SK-MEL-5 (cell line): Measurements from ENCODE around the gene XRCC4. TPM values are rescaled to one million over a fixed set of nuclear protein-coding genes. Genes with fewer than 3 reads are reported as not detected.

Experiments
- DNase-seq: peaks from one replicate; pipeline ENCODE4 v3.0.0-alpha.2; 2016; ENCODE audit warnings: low read depth, low spot score
- in situ Hi-C: cut with HindIII; loops from 2 replicates; pipeline ENCODE4 v1.10.0; 2016; ENCODE audit warnings: low sequenced_read_pairs, high pct_unique_total_duplicates, low pct_unique_long_range_greater_than_20kb
- polyA plus RNA-seq, 2 experiments: library from polyadenylated mRNA; depleted of rRNA; stranded (reverse); fragments of >200 nt; gene quantifications; 2 replicates each; pipeline ENCODE4 v1.2.3, GENCODE V29; 2015
- total RNA-seq: library from RNA; depleted of rRNA; stranded (reverse); fragments of >200 nt; shearing (Covaris generic); gene quantifications from 2 replicates; pipeline ENCODE4 v1.2.3, GENCODE V29; 2014; rRNA removed

The XRCC4 gene
- 20.4 and 21.1 TPM in 2 replicates for total RNA-seq
- polyA plus RNA-seq (2015; cell fraction: cytosol; rRNA removed), result 13.7 and 16.7 TPM in 2 replicates
- polyA plus RNA-seq (2015; cell fraction: nucleus; rRNA removed), result 6.5 and 14.3 TPM in 2 replicates

DNA sequence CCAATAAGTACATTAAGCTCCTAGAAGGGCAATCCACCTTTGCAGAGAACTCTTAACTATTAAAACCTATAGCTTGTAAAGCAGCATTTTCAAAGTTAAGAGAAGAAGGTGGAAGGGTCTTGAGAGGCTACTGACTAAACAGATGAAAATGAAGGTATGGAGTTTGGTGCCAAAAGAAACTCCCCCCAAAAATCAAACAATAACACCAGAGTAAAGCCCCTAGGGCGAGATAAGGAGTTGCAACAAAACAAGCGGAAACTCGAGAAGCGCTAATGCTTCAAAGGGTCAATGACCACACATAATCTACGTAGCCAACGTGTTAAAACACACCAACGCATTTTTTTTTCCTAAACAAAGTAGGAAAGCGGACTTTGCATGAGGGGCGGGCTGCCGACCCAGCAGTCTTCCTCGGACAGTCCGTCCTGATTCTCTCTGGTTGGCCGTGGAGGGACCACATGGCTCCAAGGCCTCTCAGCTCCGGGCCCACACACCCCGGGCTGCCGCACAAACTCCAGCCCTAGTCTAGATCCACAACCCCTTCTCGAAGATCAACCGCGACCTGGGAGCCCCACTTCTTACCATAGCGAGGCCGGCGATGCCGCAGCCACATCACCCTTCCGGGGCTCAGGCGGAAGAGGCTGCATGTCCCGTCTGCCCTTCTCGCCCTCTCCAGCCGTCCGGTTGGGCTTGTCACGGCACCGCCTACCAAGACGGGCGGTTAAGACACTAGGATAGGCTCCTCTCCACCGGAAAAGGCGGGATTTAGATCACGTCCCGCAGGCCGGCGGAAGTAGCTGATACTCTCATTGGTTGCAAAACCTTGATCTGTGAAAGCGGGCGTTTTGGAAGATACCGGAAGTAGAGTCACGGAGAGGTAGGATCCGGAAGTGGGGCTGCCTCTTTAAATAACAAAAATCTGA lies at the start of gene XRCC4, which contains the start of gene TMEM167A:
XRCC4 (plus strand) TSS at position 806 of the 920 bp plus-strand sequence. CDS start 27,373 bp downstream, outside the sequence.
TMEM167A (minus strand) TSS at position 653 of the 920 bp plus-strand sequence; CDS start at position 582, 71 bp downstream.
- in situ Hi-C loops, result no loop called here
- peak; percentile 99 for DNase-seq

DNA sequence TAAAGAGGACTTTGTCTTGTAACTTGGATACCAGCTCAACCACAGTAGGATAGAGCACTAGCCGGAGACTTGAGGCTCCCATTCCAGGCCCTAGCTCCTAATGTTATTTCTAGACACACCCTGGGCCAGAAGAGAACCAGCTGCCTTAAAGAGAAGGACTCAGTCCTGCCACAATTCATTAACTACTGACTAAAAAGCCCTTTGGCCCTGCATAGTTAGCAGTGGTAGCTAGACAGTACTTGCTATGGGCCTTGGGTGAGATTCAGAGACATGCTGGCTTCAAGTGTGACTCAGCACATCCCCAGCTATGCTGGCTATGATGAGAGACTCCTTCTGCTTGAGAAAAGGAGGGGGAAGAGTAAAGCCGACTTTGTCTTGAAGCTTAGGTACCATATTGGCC lies 47.4 kb upstream of the XRCC4 start:
- DNase-seq, result no peak

DNA sequence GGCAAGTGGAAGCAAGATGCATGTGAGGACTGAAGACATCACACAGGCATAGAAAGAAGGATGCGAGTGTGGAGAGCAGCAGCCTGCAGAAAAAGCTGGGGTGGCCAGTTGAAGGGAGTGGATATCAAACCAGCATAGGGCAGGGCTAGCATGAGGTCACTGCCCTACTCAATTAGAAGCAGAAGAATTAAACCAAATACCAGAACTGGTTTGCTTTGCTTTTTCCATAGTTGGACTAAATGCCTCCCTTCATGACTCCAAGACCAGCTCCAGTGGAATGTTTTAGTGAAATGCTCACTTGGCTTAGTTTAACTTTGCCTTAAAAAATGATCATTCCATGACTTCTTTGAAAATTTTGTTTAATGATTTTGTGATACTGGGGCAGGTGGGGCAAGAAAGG lies 46.0 kb upstream of the XRCC4 start:
- in situ Hi-C loops, result no loop called here
- DNase-seq, result no peak

More for the DNA sequence above, 47.4 kb upstream of the XRCC4 start:
- in situ Hi-C loops, result no loop called here

DNA sequence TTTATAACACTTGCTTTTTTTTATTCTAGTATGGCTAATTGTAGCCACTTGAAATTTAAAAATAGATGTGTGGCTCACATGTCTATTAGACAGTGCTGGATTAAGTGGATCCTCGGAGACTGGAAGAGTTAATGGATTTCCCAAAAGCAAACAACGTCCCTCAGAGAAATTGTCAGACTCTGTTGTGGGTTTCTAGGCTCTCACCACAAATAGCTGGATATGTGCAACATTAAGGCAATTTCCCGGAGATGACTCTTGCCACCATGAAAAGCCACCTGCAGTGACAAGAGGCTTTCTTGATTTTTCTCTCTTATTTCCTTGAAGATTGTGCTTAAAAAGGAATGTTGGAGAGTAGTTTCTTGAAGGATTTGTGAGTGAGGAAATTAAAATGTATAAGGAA lies 43.3 kb upstream of the XRCC4 start:
- in situ Hi-C loops, result no loop called here
- no peak for DNase-seq

DNA sequence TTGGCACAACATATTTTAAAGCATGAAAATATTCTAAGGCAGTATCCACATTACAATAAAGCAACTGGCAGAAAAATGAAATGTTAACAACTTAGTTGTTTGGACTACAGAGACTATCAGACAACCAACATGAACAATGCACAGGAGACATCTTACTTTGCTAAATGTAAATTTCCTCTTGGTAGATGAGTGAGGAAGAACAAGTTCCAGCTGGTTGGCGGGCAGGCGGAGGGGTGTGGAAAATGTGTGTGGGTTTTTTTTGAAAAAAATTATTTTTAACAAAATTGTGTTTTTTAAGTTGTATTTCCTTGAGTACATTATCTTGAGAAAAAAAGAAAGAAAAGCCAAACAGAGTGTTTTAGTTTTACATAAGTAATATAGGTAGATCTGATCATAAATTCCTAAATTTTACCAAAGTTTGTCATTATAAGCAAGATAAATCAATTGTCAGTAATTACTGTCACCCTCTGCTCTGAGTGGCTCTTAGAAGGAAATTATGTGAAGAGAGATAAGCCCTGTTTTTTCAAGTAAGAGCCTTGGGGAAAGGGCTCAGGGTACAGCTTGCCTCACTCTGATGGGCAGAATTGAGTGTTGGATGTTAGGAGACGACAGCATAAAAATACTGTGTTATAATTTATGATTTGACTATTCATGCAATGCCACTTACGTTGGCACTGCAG lies 42.7 kb upstream of the XRCC4 start:
- in situ Hi-C loops, result no loop called here
- DNase-seq, result no peak

DNA sequence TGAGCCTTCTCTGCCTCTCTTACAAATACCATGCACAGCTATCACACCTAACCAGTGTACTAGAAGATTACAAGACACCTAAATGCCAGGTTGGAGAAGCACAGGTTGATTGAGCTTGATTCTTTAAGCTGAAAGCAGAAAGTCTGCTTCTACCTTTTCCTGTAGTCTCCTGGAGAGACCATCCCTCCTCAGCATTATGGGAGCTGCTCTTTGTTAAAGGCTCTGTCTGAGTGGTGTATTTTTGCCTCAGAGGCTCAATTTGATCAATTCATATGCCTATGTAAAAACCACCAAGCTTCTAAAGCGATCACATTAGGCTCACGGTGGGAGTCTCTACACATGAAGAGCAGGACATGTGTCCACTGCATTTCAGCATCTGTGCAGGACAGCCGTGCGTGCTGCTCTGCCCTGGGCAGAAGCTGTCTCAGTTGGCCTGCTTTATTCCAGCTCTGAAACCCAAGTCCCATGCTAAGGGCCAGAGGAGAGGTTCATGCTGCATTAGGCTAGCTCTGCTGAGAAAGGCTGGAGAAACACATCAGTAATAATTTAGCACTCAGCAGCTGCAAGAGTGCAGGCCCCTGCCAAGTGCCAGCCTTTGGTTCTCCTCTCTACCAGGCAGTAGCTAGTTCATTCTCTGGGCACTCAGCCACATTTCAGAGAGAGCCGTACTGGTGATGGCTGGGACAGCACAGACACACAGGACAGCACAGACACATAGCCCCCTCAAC lies 41.8 kb upstream of the XRCC4 start:
- no peak for DNase-seq
- in situ Hi-C loops, result no loop called here

DNA sequence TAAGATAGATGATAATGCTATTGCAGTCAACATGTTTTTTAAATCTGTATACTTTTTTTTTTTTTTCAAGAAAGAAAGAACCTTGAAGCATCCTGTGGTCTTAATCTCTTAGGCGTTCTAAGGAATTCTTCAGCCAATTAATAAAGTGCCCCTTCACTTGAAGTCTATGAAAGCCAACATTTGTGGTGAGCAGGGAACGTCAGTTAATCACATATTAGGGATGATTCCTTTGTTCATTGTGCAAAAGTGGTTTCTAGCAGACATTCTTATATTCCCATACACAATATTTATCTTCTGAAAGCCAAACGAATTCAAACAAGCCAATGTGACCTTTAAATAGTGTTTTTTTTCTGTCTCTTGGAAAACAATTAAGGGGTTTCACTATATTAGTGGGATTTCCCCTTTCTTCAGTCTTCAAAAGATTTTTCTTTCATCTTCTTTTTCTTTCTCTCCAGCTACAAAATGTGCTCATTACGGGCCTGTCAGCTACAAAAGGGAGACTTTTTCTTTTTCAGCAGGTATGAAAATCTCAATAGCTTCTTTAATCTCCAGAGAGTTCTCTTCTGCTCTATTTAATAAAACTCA lies 40.3 kb upstream of the XRCC4 start:
- DNase-seq, result peak; percentile 91
- in situ Hi-C loops, result no loop called here

DNA sequence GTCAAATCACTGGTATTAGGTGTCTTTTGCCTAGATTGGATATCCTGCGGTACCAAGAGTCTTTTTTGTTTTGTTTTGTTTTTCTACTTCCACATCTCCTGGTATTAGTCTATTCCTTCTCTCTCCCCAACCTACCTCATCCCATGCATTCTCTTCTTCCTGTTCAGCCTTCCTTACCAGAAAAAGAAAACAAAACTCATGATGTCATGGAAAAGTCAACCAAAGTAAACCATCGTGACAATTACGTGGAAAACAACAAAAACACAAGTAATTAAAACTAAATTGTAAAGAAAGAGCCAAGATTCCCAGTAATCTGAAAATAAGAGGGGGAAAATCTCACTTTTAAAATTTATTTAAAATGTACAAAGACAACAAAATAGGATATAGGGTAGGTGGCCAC lies 38.4 kb upstream of the XRCC4 start:
- in situ Hi-C loops, result no loop called here
- DNase-seq, result no peak

DNA sequence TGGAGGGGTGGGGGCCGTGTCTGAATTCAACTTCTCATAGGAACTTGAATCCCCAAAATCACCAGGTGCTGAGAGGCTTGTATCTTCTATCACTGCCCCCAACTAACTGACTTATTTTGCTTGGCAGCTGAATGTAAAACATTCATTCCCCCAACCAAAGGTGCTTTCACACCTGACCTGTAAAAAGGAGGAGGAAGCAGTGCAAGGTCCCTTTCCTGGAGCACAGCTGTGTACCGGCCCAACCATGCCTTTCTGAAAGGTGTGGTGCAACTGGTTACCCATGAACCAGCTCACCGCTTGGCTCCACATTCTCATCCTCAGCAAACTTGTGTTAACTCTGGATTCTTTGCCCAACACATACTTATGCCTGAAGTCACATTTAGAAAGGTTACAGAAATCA lies 34.8 kb upstream of the XRCC4 start:
- in situ Hi-C loops, result no loop called here
- DNase-seq, result no peak

DNA sequence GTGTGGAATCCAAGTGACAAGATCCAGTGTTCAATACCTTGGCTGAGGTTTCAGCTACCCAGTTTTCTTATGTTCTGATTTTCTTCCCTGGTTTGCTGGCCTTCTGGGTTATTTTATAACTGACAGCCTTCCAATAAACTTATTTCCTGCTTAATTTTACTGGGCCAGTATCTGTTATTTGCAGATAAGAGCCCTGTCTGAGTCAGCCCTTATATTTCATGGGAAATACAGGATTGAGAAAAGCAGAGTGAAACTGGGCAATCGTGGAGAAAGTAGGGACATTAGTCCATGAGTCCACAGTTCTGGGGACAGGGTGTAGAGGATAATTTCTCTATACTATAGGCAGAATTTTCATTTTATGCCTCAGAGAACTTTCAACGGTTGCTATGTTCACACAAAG lies 32.4 kb upstream of the XRCC4 start:
- DNase-seq, result no peak
- in situ Hi-C loops, result no loop called here

DNA sequence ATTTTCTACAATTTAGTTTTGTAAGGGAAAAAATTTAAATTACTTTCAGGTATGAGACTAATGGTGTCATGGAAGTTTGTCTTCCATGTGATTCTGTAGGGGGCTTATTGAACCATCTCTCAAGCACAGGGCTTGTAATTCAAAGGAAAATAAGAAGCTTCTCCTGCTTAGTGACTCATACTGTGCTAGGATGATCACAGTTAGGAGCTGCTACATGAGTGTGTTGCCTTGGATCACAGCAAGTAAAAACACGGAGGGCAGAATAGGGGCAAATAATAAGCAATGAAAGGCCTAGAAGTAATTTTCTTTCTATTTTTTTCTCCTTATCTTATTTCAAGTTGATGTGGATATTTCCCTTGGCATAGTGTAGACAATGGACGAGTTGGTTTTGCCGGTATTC lies 29.1 kb upstream of the XRCC4 start:
- in situ Hi-C loops, result no loop called here

DNA sequence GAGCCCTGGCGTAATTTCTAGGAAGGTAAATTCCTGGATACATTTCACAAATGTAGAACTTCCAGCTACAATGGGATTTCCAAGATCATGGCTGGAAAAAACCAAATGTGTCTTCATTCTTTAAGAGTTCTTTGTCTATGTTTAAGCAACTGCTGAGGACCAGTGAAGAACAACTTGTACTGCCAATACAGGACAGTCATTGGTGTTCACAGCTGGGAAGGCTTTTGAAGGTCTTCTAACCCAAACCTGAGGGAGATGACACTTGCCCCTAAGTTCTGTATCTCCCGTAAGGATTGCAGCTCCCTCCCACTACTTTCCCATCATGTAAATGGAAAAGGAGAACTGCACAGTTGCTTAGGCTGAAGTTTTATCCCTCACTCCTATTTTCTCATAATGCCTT lies 28.5 kb upstream of the XRCC4 start:
- in situ Hi-C loops, result no loop called here
- no peak for DNase-seq

More for the DNA sequence above, 29.1 kb upstream of the XRCC4 start:
- DNase-seq, result no peak

DNA sequence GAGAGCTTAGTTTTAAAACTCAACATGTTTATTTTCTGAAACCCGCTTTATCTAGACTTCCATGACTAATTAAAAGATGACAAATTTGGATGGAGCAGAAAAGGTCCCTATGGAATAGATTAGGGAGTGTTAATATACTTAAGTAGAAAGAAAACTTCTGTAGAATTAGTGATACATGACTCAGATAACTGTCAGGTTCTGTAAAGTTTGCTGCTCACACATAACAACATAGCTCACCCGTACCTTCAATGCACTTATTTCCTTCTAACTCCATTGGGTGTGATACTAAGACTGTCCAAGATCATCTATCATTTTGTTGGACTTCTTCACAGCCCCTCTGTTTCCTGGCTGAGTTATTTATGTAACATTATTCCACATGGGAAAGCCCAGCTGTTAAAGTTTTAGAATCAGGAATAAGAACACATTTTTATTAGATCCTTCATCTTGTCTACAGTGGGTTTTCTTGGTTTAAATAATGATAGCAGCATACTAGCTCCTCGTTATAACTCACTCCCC lies 27.9 kb upstream of the XRCC4 start:
- in situ Hi-C loops, result no loop called here
- DNase-seq, result no peak

DNA sequence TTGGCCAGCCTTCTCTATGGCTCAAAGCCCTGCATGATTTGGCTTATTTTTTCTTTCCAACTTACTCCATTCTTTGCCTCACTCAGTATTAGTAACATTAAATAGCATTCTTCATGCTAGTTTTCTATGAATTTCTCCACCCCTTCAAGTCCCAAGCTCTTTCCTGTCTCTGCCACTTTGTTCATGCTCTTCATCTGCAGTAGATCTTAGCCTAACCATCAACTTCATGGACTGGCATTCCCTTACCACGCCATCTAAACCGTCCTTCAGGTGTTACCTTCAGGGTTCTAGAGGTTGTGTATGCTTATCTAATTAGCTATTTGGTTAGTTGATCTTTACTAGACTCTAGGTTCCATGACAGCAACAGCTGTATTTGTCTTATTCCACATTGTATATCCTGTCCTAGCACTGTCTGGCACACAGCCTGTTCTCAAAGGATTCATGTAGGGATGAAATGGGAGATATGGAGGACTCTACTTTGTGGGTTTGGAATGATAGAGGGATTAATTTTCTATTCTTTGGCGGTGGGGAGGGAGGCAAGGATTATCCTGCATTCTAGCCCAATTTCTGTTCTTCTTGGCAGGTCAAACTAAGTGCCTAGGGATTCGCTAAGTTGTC lies 26.5 kb upstream of the XRCC4 start:
- no peak for DNase-seq
- in situ Hi-C loops, result no loop called here

DNA sequence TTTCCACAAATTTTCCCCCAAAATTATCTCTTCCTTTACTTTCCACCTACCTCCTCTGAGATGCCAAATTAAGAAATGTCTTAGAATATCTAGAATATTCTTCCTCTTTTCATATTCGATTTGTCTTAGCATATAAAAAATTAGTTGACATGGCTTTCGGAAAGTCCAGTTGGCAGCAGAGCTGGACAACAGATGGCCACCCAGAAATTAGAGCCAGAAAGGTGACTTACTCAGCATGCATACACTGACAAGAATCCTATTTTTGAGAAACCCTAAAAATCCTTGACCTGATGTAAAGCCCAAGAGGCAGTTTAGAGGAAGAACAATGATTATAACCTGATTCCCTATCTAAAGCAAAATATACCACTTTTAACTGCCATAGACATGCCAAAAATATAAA lies 22.2 kb upstream of the XRCC4 start:
- DNase-seq, result no peak
- in situ Hi-C loops, result no loop called here

DNA sequence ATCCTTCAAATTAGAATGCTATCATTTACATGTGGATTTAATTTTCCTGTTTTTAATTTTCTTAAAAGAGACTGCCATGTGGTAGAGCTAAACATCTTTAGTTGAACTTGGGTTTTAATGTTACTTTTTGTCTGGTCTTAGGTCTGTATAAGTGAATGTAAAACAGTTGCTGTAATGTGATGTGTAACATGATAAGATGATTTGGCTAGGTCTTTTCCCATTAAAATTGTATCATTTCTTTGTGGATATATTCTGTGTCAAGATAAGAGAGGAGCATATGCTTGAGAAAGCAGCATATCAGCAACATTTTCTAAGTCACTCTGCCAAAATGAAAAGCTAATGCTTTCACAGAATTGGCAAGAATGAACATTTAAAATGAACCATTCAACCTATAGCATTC lies 18.6 kb upstream of the XRCC4 start:
- no peak for DNase-seq
- in situ Hi-C loops, result no loop called here

DNA sequence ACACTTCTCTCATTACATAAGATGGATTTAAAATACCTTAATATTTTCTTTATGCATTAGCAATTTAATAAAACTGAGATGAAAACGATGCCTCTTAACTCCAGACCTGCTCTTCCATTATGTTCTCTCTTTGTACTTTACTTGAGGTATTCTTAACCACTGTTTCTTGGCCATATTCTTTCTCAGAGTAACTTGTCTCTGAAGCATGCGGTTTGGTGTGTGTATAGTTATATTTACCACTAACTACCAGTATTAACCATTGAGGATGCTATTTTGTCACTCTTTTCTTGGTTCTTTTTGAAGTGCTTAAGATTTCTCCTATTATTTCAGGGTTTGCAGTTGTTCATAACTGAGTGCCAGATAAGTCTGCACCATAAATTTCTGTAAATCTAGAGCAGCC lies 18.0 kb upstream of the XRCC4 start:
- DNase-seq, result no peak
- in situ Hi-C loops, result no loop called here
